ENCODE results near the gene SS18L1.

SS18L1 gene

DNA sequence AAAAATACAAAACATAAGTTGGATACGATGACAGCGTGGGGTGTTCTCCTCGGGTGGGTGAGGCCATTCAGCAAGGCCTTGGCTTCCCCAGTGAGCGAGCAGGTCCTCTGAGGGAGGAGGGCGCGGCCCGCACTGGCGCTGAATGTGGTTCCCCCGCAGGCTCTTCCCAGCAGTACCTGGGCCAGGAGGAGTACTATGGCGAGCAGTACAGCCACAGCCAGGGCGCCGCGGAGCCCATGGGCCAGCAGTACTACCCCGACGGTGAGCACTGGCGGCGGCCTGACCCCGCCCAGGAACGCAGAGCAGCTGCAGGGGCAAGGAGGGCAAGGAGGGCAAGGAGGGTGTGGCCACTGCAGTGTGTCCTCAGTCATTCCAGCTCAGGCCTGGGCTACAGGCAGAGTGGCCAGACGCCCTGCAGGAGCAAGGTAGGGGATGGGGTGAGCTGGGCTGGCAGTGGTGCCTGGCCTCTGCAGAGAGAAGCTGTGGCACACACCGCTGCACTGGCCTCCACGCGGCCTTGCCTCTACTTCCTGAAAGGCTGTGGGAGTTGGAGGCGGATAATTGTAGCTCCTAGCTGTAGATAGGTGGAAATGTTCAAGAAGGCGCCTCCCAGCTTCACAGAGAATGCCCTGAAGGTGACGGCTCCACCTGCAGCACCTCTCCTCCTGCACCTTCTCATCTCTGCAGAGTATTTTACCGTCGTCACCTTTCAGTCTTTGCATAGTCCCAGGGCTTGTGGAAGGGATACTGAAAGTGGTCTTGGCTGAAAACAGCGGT, 20.6 kb downstream of the SS18L1 start:
- TF ChIP-seq, protein P1, sequence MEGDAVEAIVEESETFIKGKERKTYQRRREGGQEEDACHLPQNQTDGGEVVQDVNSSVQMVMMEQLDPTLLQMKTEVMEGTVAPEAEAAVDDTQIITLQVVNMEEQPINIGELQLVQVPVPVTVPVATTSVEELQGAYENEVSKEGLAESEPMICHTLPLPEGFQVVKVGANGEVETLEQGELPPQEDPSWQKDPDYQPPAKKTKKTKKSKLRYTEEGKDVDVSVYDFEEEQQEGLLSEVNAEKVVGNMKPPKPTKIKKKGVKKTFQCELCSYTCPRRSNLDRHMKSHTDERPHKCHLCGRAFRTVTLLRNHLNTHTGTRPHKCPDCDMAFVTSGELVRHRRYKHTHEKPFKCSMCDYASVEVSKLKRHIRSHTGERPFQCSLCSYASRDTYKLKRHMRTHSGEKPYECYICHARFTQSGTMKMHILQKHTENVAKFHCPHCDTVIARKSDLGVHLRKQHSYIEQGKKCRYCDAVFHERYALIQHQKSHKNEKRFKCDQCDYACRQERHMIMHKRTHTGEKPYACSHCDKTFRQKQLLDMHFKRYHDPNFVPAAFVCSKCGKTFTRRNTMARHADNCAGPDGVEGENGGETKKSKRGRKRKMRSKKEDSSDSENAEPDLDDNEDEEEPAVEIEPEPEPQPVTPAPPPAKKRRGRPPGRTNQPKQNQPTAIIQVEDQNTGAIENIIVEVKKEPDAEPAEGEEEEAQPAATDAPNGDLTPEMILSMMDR (IDR thresholded peaks at IDR 0.05; ENCODE audit: extremely low read depth, insufficient read depth, missing control alignments), result no peak
- DNase-seq (ENCODE audit: low spot score), result no peak
- in situ Hi-C loops (cut with MboI; ENCODE audit: low pct_unique_long_range_greater_than_20kb, low sequenced_read_pairs, unreplicated experiment), result no loop called here

DNA sequence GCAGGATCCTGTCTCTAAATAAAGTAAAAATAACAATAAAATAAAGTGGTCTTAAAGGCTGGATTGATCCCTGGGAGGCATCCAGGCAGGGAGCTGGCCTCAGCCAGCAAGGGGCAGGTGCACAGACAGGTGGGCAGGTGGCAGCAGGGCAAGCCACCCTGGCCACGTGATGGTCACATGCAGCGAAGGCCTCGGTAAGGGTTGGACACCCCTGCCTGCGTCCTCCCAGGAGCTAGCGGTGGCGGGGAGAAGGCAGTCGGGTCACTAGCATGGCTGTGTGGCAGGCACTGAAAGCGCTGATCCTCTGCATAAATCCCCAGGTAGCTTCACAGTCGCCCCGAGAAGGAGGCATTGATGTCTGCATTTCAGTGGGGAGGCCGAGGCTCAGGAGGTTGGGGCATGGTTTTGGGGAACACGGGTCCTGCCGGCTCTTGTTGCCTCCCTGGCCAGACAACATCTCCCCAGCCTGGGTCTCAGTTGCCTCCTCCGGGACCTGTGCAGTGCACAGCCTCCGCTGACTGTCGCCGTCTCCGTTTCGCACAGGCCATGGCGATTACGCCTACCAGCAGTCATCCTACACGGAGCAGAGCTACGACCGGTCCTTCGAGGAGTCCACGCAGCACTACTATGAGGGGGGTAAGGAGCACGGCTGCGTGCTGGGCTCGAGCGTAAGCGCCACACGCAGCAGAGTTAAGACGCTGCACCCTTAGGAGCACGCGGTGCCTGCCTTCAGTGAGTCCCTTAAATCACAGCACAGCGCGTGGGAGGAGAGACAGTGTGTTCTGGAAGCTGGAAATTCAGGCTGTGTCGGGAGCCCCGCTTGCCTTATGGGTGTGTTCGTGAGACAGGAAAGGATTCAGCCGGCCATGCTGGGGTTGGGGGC, 21.6 kb downstream of the SS18L1 start:
- in situ Hi-C loops (cut with MboI; ENCODE audit: low pct_unique_long_range_greater_than_20kb, low sequenced_read_pairs, unreplicated experiment), result no loop called here
- no peak for DNase-seq (ENCODE audit: low spot score)
- TF ChIP-seq, protein P1 (IDR thresholded peaks at IDR 0.05; ENCODE audit: extremely low read depth, insufficient read depth, missing control alignments), result no peak

DNA sequence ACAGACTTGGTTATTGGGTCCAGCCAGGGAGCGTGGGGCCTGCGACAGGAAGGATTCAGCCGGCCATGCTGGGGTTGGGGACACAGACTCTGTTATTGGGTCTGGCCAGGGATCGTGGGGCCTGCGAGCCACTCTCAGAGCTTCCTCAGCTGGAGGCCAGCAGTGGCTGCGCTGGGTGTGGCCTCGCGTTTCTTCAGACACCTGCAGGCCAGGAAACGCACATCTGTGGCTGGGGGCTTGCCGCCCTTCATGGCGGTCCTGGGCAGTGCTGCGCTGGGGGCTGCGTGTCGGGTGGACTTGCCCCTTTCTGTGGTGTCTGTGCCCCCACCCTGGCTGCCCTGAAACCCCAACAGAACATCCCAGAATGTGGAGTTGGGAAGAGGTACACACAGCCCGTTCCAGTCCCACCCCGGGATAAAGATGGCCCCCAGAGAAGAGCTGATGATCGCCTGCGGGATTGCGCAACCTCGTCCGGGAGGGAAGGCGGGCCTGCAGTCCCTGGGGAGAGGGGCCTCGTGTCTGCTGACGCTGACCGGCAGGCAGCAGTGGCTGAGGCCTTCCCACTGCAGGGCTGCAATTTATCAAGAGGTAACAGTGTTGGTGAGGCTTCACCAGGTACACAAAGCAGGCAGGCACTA, 22.3 kb downstream of the SS18L1 start:
- DNase-seq (ENCODE audit: low spot score), result no peak
- in situ Hi-C loops (cut with MboI; ENCODE audit: low pct_unique_long_range_greater_than_20kb, low sequenced_read_pairs, unreplicated experiment), result no loop called here
- TF ChIP-seq, protein P1 (IDR thresholded peaks at IDR 0.05; ENCODE audit: extremely low read depth, insufficient read depth, missing control alignments), result no peak

DNA sequence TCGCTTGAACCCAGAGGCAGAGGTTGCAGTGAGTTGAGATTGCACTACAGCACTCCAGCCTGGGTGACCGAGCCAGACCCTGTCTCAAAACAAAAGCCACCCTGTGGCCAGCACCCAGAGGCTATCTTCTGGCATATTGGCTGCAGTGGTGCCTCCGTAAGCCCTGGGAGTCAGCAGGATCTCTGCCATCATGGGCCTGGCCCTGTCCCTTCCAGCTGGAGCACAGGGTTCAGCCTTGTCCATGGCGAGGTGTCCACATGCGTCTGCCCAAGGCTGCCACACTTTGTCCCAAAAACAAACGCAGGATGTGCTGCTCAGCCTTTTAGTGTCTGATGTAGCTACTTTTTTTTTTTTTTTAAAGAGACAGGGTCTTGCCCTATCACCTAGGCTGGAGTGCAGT, 23.9 kb downstream of the SS18L1 start:
- in situ Hi-C loops (cut with MboI; ENCODE audit: low pct_unique_long_range_greater_than_20kb, low sequenced_read_pairs, unreplicated experiment), result no loop called here
- TF ChIP-seq, protein P1 (IDR thresholded peaks at IDR 0.05; ENCODE audit: extremely low read depth, insufficient read depth, missing control alignments), result no peak
- DNase-seq (ENCODE audit: low spot score), result no peak

DNA sequence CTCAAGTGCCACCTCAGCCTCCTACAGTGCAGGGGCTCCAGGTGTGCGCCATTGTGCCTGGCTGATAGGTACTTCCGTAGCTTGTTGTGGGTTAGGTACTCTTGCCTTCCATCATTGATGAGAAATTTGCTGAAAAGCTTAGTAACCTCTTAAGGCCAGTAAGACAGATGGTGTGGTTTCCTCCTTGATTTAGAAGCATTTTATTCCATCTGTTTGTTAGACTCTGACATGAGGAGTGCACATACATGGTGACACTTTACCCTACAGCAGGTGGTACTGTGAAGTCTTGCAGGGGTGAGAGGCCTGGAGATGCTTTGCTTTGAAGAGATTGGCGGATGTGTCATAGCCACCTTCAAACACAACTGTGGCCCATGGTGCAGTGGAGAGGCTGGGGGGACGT, 24.5 kb downstream of the SS18L1 start:
- DNase-seq (ENCODE audit: low spot score), result no peak

More for the DNA sequence above, 24.5 kb downstream of the SS18L1 start:
- in situ Hi-C loops (cut with MboI; ENCODE audit: low pct_unique_long_range_greater_than_20kb, low sequenced_read_pairs, unreplicated experiment), result no loop called here
- TF ChIP-seq, protein P1 (IDR thresholded peaks at IDR 0.05; ENCODE audit: extremely low read depth, insufficient read depth, missing control alignments), result no peak

Measured in GM13977 (cell line).